Natural killer cell (primary cell): ENCODE measurements around the gene GALNT11. TPM values are rescaled to one million over a fixed set of nuclear protein-coding genes. Genes with fewer than 3 reads are reported as not detected.

Source experiments
- ATAC-seq, 3 donors: fragments of 150-1000 bp in 2 of 3; fragments of 200-7000 bp in 1 of 3; cut with Tn5 transposase; 1 replicate in 1 of 3; 2 replicates in 2 of 3; pipeline ENCODE4 v1.10.0; 2021; ENCODE audit warnings: mild to moderate bottlenecking in 2 of 3, moderate library complexity in 2 of 3
- DNase-seq, 2 donors: peaks; one replicate each; pipeline versions ENCODE4 v3.0.0 to v3.0.0-alpha.2; 2013 to 2021; ENCODE audit warnings: mixed read lengths in 1 of 2
- H3K27ac ChIP-seq: one replicate; pipeline ENCODE4 v1.5.1; 2013; ENCODE audit warnings: mild to moderate bottlenecking, low read length
- H3K27me3 ChIP-seq: one replicate; pipeline ENCODE4 v1.6.1; 2013; ENCODE audit warnings: low read length; ENCODE audit not compliant: control insufficient read depth, insufficient read depth
- H3K36me3 ChIP-seq: one replicate; pipeline ENCODE4 v1.6.1; 2013; ENCODE audit warnings: low read length; ENCODE audit not compliant: control insufficient read depth, insufficient read depth
- H3K4me1 ChIP-seq: one replicate; pipeline ENCODE4 v1.6.1; 2013; ENCODE audit warnings: low read length; ENCODE audit not compliant: control insufficient read depth, insufficient read depth
- H3K4me3 ChIP-seq: one replicate; pipeline ENCODE4 v1.5.1; 2013; ENCODE audit warnings: low read length
- H3K9me3 ChIP-seq: one replicate; pipeline ENCODE4 v1.6.1; 2013; ENCODE audit warnings: low read length; ENCODE audit not compliant: control insufficient read depth, insufficient read depth
- H3K27ac Mint-ChIP-seq, 2 donors: one replicate each; pipeline ENCODE4 v1.8.0; 2022; ENCODE audit warnings: mild to moderate bottlenecking in 2 of 2, mixed read lengths in 2 of 2, moderate library complexity in 1 of 2
- H3K27me3 Mint-ChIP-seq, 2 donors: one replicate each; pipeline ENCODE4 v1.8.0; 2022; ENCODE audit warnings: low read depth in 2 of 2, mixed read lengths in 2 of 2
- H3K36me3 Mint-ChIP-seq: one replicate; pipeline ENCODE4 v1.8.0; 2022; ENCODE audit warnings: mixed read lengths
- H3K4me1 Mint-ChIP-seq, 2 donors: one replicate each; pipeline ENCODE4 v1.8.0; 2022; ENCODE audit warnings: mixed read lengths in 2 of 2
- H3K4me3 Mint-ChIP-seq: one replicate; pipeline ENCODE4 v1.8.0; 2022; ENCODE audit warnings: mild to moderate bottlenecking, moderate library complexity, mixed read lengths
- H3K9me3 Mint-ChIP-seq, 2 donors: one replicate each; pipeline ENCODE4 v1.8.0; 2022; ENCODE audit warnings: mixed read lengths in 2 of 2
- WGBS: methylation state at CpG from one replicate; pipeline ENCODE4 v1.1.7; 2013; ENCODE audit warnings: missing lambda C conversion rate; ENCODE audit not compliant: insufficient coverage; 5-methylcytosine and 5-hydroxymethylcytosine counted together
- intact Hi-C: fragments of 100-400 bp; cut with micrococcal nuclease; formaldehyde crosslinking; loops from one replicate; pipeline ENCODE4 v1.14.2; 2022
- total RNA-seq, 4 donors: library from RNA; stranded (reverse); fragments of 120-200 nt in 1 of 4; gene quantifications; one replicate each; pipeline versions ENCODE4 v1.2.3 to v1.2.4, GENCODE V29; 2013 to 2022
- TF ChIP-seq, protein P1 (sequence below): fragments of 200-600 bp; IDR thresholded peaks from one replicate; pipeline ENCODE4 v1.8.0; 2022; ENCODE audit warnings: antibody characterized with exemption

GALNT11 gene
- total RNA-seq, 3 donors from 2014 or later (not counting 1 experiment from before 2014, with no cell fraction given) = 31.7 to 50.2 (median 44.0) TPM

DNA sequence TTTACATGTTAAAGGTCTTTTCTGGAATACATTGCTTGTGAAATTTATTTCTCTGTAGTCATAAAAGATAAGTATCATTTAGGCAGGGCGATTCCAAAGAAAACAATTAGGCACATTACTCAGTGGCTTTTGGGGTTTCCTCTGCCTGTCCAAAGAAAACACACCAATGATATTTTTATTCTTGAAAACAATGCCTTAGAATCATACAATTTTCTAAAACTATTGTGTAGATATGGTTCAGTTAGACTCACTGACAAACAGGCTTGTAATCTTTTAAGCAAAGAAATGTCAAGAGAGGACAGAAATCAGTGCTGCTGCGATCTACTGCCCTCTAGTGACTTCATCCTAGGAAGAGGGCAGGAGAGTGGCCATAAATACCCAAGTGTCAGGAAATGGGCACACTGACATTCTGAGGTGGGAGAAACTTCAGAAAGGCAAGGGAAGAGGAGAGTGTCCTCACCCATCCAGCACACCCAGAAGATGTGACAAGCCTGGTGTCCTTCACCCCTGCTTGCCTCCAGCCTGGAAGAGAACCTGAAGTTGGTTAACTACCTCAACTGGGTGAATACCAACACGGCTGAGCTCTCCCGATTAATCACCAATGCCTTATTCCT, 120.5 kb downstream of the GALNT11 start:
- Mint-ChIP-seq H3K27me3 (no peaks in the 10 kb centered on the region), H3K4me1 (peaks cover 28 to 33% of the 10 kb centered on the region in 2 donors), H3K4me3 (no peak overlapping the region), H3K27ac (peak overlapping the region; percentile 79 to 88), H3K36me3 (peaks cover 15% of the 10 kb centered on the region), H3K9me3 (no peaks in the 10 kb centered on the region)
- 83% methylated on average over 3 of the region's 4 CpGs for WGBS
- TF ChIP-seq, protein P1, sequence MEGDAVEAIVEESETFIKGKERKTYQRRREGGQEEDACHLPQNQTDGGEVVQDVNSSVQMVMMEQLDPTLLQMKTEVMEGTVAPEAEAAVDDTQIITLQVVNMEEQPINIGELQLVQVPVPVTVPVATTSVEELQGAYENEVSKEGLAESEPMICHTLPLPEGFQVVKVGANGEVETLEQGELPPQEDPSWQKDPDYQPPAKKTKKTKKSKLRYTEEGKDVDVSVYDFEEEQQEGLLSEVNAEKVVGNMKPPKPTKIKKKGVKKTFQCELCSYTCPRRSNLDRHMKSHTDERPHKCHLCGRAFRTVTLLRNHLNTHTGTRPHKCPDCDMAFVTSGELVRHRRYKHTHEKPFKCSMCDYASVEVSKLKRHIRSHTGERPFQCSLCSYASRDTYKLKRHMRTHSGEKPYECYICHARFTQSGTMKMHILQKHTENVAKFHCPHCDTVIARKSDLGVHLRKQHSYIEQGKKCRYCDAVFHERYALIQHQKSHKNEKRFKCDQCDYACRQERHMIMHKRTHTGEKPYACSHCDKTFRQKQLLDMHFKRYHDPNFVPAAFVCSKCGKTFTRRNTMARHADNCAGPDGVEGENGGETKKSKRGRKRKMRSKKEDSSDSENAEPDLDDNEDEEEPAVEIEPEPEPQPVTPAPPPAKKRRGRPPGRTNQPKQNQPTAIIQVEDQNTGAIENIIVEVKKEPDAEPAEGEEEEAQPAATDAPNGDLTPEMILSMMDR = peak; percentile 36
- Histone ChIP-seq H3K27ac (no peak overlapping the region), H3K4me3 (no peak overlapping the region), H3K36me3 (peaks cover 74% of the 10 kb centered on the region), H3K4me1 (peaks cover 8% of the 10 kb centered on the region), H3K27me3 (no peaks in the 10 kb centered on the region), H3K9me3 (no peaks in the 10 kb centered on the region)
- peak in 2 of 3 donors; percentile 55 to 62 for ATAC-seq
- DNase-seq = peak in 1 of 2 donors; percentile 70
- intact Hi-C loops = loop anchor here (2.0 kb wide), 1 partner anchor 363 kb away; no protein-coding TSS in a partner anchor

DNA sequence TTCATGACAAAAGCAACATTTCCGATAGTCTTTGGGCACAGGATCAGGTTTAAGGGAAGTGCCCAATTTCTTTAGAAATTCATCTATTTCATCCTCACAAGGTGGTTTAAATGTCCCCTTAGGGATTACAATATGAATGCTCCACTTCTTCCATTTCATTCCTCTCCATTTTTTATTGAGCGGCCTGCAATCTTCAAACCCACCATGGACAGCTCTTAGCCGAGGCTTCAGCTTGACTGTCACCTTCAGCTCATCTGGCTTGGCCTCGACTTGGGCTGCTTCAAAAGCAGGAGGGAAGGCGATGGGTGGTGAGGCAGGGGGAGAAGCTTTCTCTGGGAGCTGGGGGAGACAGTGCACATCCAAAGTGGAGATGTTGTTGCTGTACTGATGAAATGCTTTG, 123.2 kb downstream of the GALNT11 start:
- TF ChIP-seq, protein P1 = no peak
- Histone ChIP-seq H3K4me3 (no peak overlapping the region), H3K36me3 (peaks cover 83% of the 10 kb centered on the region), H3K4me1 (peaks cover 8% of the 10 kb centered on the region), H3K27ac (no peak overlapping the region), H3K9me3 (no peaks in the 10 kb centered on the region), H3K27me3 (no peaks in the 10 kb centered on the region)
- Mint-ChIP-seq H3K36me3 (peaks cover 16% of the 10 kb centered on the region), H3K4me1 (peaks cover 17 to 23% of the 10 kb centered on the region in 2 donors), H3K4me3 (no peak overlapping the region), H3K27me3 (no peaks in the 10 kb centered on the region), H3K9me3 (no peaks in the 10 kb centered on the region), H3K27ac (no peak overlapping the region)
- intact Hi-C loops = no loop called here
- DNase-seq (no peak), ATAC-seq (no peak)
- WGBS = 96% methylated on average over 5 of the region's 5 CpGs

DNA sequence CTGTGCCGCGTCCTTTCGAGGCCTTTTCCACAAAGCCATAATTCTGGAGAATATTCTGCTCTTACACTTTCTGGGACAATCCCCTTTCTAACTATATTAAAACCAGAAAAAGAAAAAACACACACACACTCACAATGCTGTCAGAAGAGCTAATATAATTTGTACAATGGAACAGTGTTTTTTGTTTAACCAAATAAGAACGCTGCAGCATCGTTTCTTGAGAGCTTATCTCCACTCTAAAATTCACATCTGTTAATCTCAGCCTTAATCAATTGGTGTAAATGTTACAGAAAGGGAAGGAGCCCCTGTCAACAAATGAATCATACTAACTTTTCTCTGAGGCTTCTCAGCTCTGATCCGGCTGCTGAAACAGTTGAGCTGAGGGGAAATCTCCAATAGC, 123.9 kb downstream of the GALNT11 start:
- H3K9me3 Mint-ChIP-seq = no peaks in the 10 kb centered on the region
- 96% methylated on average over 4 of the region's 6 CpGs for WGBS
- H3K4me3 ChIP-seq = no peak overlapping the region
- TF ChIP-seq, protein P1 = no peak
- H3K27ac ChIP-seq = no peak overlapping the region
- H3K9me3 ChIP-seq = no peaks in the 10 kb centered on the region
- H3K27me3 Mint-ChIP-seq = no peaks in the 10 kb centered on the region
- peaks cover 8% of the 10 kb centered on the region for H3K4me1 ChIP-seq
- H3K4me1 Mint-ChIP-seq = peaks cover 15 to 16% of the 10 kb centered on the region in 2 donors
- H3K27me3 ChIP-seq = no peaks in the 10 kb centered on the region
- DNase-seq (no peak), ATAC-seq (no peak)
- intact Hi-C loops = no loop called here
- H3K36me3 Mint-ChIP-seq = peaks cover 23% of the 10 kb centered on the region
- H3K27ac Mint-ChIP-seq = peak overlapping the region in 1 of 2 donors; percentile 15
- no peak overlapping the region for H3K4me3 Mint-ChIP-seq
- H3K36me3 ChIP-seq = peaks cover 82% of the 10 kb centered on the region

DNA sequence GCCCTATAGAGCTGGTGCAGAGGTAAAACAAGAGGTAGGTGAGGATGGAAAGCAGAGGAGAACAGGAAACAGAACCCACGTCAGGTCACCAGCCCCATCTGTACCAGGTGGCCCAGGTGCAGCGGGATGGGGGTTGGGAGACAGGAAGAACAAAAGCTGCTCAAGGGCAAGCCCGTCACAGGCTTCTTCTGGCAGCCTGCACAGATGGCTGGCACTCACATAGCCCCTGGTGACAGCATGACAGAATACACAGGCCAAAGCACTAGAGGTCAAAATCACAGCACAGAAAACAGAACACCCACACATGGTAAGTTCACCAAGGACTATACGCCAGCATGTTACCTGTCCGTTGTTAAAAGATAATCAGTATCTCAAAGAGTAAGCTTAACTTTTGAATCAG, 126.8 kb downstream of the GALNT11 start:
- H3K4me1 ChIP-seq = no peaks in the 10 kb centered on the region
- Mint-ChIP-seq H3K4me3 (no peak overlapping the region), H3K27ac (no peak overlapping the region), H3K9me3 (no peaks in the 10 kb centered on the region), H3K27me3 (no peaks in the 10 kb centered on the region), H3K4me1 (no peaks in the 10 kb centered on the region), H3K36me3 (peaks cover 30% of the 10 kb centered on the region)
- DNase-seq (no peak), ATAC-seq (no peak)
- 92% methylated on average over 5 of the region's 5 CpGs for WGBS
- H3K36me3 ChIP-seq = peaks cover 83% of the 10 kb centered on the region
- H3K27ac ChIP-seq = no peak overlapping the region
- H3K9me3 ChIP-seq = no peaks in the 10 kb centered on the region
- TF ChIP-seq, protein P1 = no peak
- H3K4me3 ChIP-seq = no peak overlapping the region
- H3K27me3 ChIP-seq = no peaks in the 10 kb centered on the region
- intact Hi-C loops = no loop called here
